IMR-90 (cell line): ENCODE data around the gene GOLT1B. TPM values are rescaled to one million over a fixed set of nuclear protein-coding genes. Genes with fewer than 3 reads are reported as not detected.
A peak's percentile ranks its signal among the peaks of the same experiment; 100 is the strongest.

ENCODE experiments used
- ATAC-seq: fragments of 200-7000 bp; cut with Tn5 transposase; 2 replicates; pipeline ENCODE4 v1.9.1; 2020; ENCODE audit warnings: low read depth, mild to moderate bottlenecking, moderate library complexity
- BruUV-seq: library from RNA; stranded (reverse); fragments of 400-500 nt; replicated peaks from 2 replicates; lab custom pipeline; 2021; lab: Mats Ljungman, UMichigan
- CTCF ChIA-PET: fragments of 300-600 bp; formaldehyde crosslinking; extraction: SDS; loops from one replicate; lab custom pipeline; 2021; ENCODE audit warnings: antibody characterized with exemption; lab: Yijun Ruan, JAX
- POLR2A ChIA-PET: fragments of 300-600 bp; sonication (Branson Sonifier 250); formaldehyde crosslinking; loops from one replicate; lab custom pipeline; 2022; ENCODE audit warnings: antibody characterized with exemption; ENCODE audit not compliant: unreplicated experiment; lab: Charles Lee
- DNase-seq: peaks from one replicate; pipeline ENCODE4 v3.0.0; 2013
- H2AFZ ChIP-seq: replicated peaks from 2 replicates; pipeline ENCODE3; 2013; ENCODE audit warnings: low read length, mild to moderate bottlenecking; ENCODE audit not compliant: poor library complexity
- H2AK5ac ChIP-seq: 2 replicates; pipeline ENCODE4 v1.6.1; 2013; ENCODE audit warnings: low read depth, low read length, inconsistent platforms
- H2AK9ac ChIP-seq: replicated peaks from 2 replicates; pipeline ENCODE3; 2013; ENCODE audit warnings: mild to moderate bottlenecking, low read depth, low read length, moderate library complexity; ENCODE audit not compliant: poor library complexity
- H2BK120ac ChIP-seq: 2 replicates; pipeline ENCODE4 v1.6.1; 2013; ENCODE audit warnings: low read depth, low read length, inconsistent platforms
- H2BK15ac ChIP-seq: 3 replicates; pipeline ENCODE4 v1.6.1; 2013; ENCODE audit warnings: low read depth, low read length, inconsistent platforms
- H2BK20ac ChIP-seq: 2 replicates; pipeline ENCODE4 v1.6.1; 2013; ENCODE audit warnings: low read depth, mild to moderate bottlenecking, inconsistent platforms, low read length, moderate library complexity
- H2BK5ac ChIP-seq: 2 replicates; pipeline ENCODE4 v1.6.1; 2013; ENCODE audit warnings: mild to moderate bottlenecking, low read depth, low read length, inconsistent platforms; ENCODE audit not compliant: poor library complexity, severe bottlenecking
- H3K14ac ChIP-seq: replicated peaks from 2 replicates; pipeline ENCODE4 v1.6.1; 2013; ENCODE audit warnings: low read depth, low read length, inconsistent platforms
- H3K18ac ChIP-seq: 2 replicates; pipeline ENCODE4 v1.6.1; 2013; ENCODE audit warnings: low read depth, low read length, control low read depth
- H3K23ac ChIP-seq: 2 replicates; pipeline ENCODE4 v1.6.1; 2013; ENCODE audit warnings: low read depth, low read length, inconsistent platforms
- H3K27ac ChIP-seq: 2 replicates; pipeline ENCODE4 v1.5.1; 2013; ENCODE audit warnings: mild to moderate bottlenecking, control low read depth, low read length; ENCODE audit not compliant: insufficient read depth
- H3K27me3 ChIP-seq: 2 replicates; pipeline ENCODE4 v1.6.1; 2013; ENCODE audit warnings: low read length; ENCODE audit not compliant: control insufficient read depth, insufficient read depth
- H3K36me3 ChIP-seq: 2 replicates; pipeline ENCODE4 v1.6.1; 2013; ENCODE audit warnings: low read length, mixed read lengths; ENCODE audit not compliant: control insufficient read depth, insufficient read depth
- H3K4ac ChIP-seq: 2 replicates; pipeline ENCODE4 v1.6.1; 2013; ENCODE audit warnings: low read depth, low read length, inconsistent platforms
- H3K4me1 ChIP-seq: 2 replicates; pipeline ENCODE4 v1.6.1; 2013; ENCODE audit warnings: low read length, mixed read lengths; ENCODE audit not compliant: control insufficient read depth, insufficient read depth
- H3K4me2 ChIP-seq: 2 replicates; pipeline ENCODE4 v1.6.1; 2013; ENCODE audit warnings: low read depth, mild to moderate bottlenecking, control low read depth, low read length, moderate library complexity
- H3K4me3 ChIP-seq: 2 replicates; pipeline ENCODE4 v1.5.1; 2013; ENCODE audit warnings: low read depth, mild to moderate bottlenecking, control low read depth, low read length, moderate library complexity; ENCODE audit not compliant: insufficient read depth
- H3K56ac ChIP-seq: 2 replicates; pipeline ENCODE4 v1.6.1; 2013; ENCODE audit warnings: low read length, inconsistent platforms; ENCODE audit not compliant: insufficient read depth; ENCODE audit errors: extremely low read depth
- H3K79me1 ChIP-seq, 2 experiments: 2 replicates each; pipeline ENCODE4 v1.6.1; 2013; ENCODE audit warnings: low read length in 2 of 2, inconsistent platforms in 1 of 2, low read depth in 1 of 2
- H3K9ac ChIP-seq: 2 replicates; pipeline ENCODE4 v1.6.1; 2013; ENCODE audit warnings: low read depth, low read length, control low read depth
- H3K9me1 ChIP-seq: 2 replicates; pipeline ENCODE4 v1.6.1; 2013; ENCODE audit warnings: low read length, inconsistent platforms; ENCODE audit not compliant: insufficient read depth
- H3K9me3 ChIP-seq: 2 replicates; pipeline ENCODE4 v1.6.1; 2013; ENCODE audit warnings: low read length; ENCODE audit not compliant: control insufficient read depth, insufficient read depth
- H4K20me1 ChIP-seq: 2 replicates; pipeline ENCODE4 v1.6.1; 2013; ENCODE audit warnings: low read length, inconsistent platforms; ENCODE audit not compliant: insufficient read depth
- H4K5ac ChIP-seq: 2 replicates; pipeline ENCODE4 v1.6.1; 2013; ENCODE audit warnings: mild to moderate bottlenecking, low read depth, low read length, control low read depth
- H4K8ac ChIP-seq, 2 experiments: 2 replicates each; pipeline ENCODE4 v1.6.1; 2013; ENCODE audit warnings: low read depth in 2 of 2, low read length in 2 of 2, control low read depth in 1 of 2, inconsistent platforms in 1 of 2
- H4K91ac ChIP-seq: 2 replicates; pipeline ENCODE4 v1.6.1; 2013; ENCODE audit warnings: low read depth, low read length, inconsistent platforms; ENCODE audit not compliant: insufficient read depth
- BHLHE40 ChIP-seq: fragments of 150-350 bp; IDR thresholded peaks from 2 replicates; pipeline ENCODE4 v1.6.1; 2016; ENCODE audit warnings: mild to moderate bottlenecking, low read depth, low read length
- CEBPB ChIP-seq: IDR thresholded peaks from 2 replicates; pipeline ENCODE4 v1.6.1; 2012; ENCODE audit warnings: low read depth, low read length, improper control_type of control experiment
- CHD1 ChIP-seq: IDR thresholded peaks from 2 replicates; pipeline ENCODE4 v1.6.1; 2012; ENCODE audit warnings: low read depth, low read length, improper control_type of control experiment
- CTCF ChIP-seq: conservative IDR thresholded peaks from 2 replicates; pipeline ENCODE4 v1.5.1; 2012; ENCODE audit warnings: mild to moderate bottlenecking, low read depth, low read length, improper control_type of control experiment
- ELK1 ChIP-seq: fragments of 150-350 bp; IDR thresholded peaks from 2 replicates; pipeline ENCODE4 v1.6.1; 2016; ENCODE audit warnings: low read depth, mild to moderate bottlenecking, low read length, moderate library complexity, borderline replicate concordance
- FOS ChIP-seq: fragments of 150-350 bp; IDR thresholded peaks from 2 replicates; pipeline ENCODE4 v1.6.1; 2016; ENCODE audit warnings: low read depth, low read length
- MAFK ChIP-seq: IDR thresholded peaks from 2 replicates; pipeline ENCODE4 v1.6.1; 2012; ENCODE audit warnings: low read depth, low read length, improper control_type of control experiment
- MAZ ChIP-seq: IDR thresholded peaks from 2 replicates; pipeline ENCODE4 v1.6.1; 2012; ENCODE audit warnings: low read depth, mild to moderate bottlenecking, low read length, improper control_type of control experiment, moderate library complexity, borderline replicate concordance
- MXI1 ChIP-seq: IDR thresholded peaks from 2 replicates; pipeline ENCODE4 v1.6.1; 2012; ENCODE audit warnings: low read depth, mild to moderate bottlenecking, low read length, moderate library complexity, borderline replicate concordance
- NFE2L2 ChIP-seq: fragments of 150-350 bp; IDR thresholded peaks from 2 replicates; pipeline ENCODE4 v1.6.1; 2016; ENCODE audit warnings: low read depth, mild to moderate bottlenecking, low read length
- POLR2A ChIP-seq: IDR thresholded peaks from 2 replicates; pipeline ENCODE4 v1.6.1; 2012; ENCODE audit warnings: mild to moderate bottlenecking, low read depth, low read length
- RAD21 ChIP-seq: IDR thresholded peaks from 2 replicates; pipeline ENCODE4 v1.6.1; 2012; ENCODE audit warnings: low read length, improper control_type of control experiment
- RCOR1 ChIP-seq: IDR thresholded peaks from 2 replicates; pipeline ENCODE4 v1.6.1; 2012; ENCODE audit warnings: mild to moderate bottlenecking, low read length, improper control_type of control experiment; ENCODE audit not compliant: insufficient replicate concordance
- RFX5 ChIP-seq: IDR thresholded peaks from 2 replicates; pipeline ENCODE4 v1.8.0; 2012; ENCODE audit warnings: low read depth, mild to moderate bottlenecking, low read length, moderate library complexity
- SMC3 ChIP-seq: fragments of 150-350 bp; IDR thresholded peaks from 2 replicates; pipeline ENCODE4 v1.6.1; 2016; ENCODE audit warnings: low read depth, mild to moderate bottlenecking, antibody characterized with exemption, low read length, moderate library complexity
- USF2 ChIP-seq: fragments of 150-350 bp; IDR thresholded peaks from 2 replicates; pipeline ENCODE4 v1.6.1; 2017; ENCODE audit warnings: mild to moderate bottlenecking, antibody characterized with exemption, low read length, low read depth
- WGBS, 2 experiments: methylation state at CpG; one replicate each; pipeline versions ENCODE4 v1.1.5 to v1.1.7; 2013; ENCODE audit warnings: missing lambda C conversion rate in 2 of 2; ENCODE audit not compliant: insufficient read length in 1 of 2; ENCODE audit errors: extremely low coverage in 2 of 2; 5-methylcytosine and 5-hydroxymethylcytosine counted together
- dilution Hi-C: fragments of 300-500 bp; cut with HindIII; formaldehyde crosslinking; loops from one replicate; pipeline ENCODE4 v1.14.3; 2018; ENCODE audit warnings: low sequenced_read_pairs; ENCODE audit not compliant: unreplicated experiment
- in situ Hi-C: fragments of 300-500 bp; cut with MboI; formaldehyde crosslinking; loops from 3 replicates; pipeline ENCODE4 v1.14.3; 2019; ENCODE audit warnings: low sequenced_read_pairs, inconsistent platforms, mixed read lengths
- intact Hi-C: fragments of 100-400 bp; cut with micrococcal nuclease; formaldehyde crosslinking; loops from 2 replicates; pipeline ENCODE4 v1.10.0; 2022
- polyA plus RNA-seq, 3 experiments: library from polyadenylated mRNA; depleted of rRNA; stranded (reverse); fragments of >200 nt; gene quantifications; 2 replicates each; pipeline ENCODE4 v1.2.3, GENCODE V29; 2012; ENCODE audit warnings: low replicate concordance in 1 of 3
- total RNA-seq: library from RNA; depleted of rRNA; stranded (reverse); fragments of >200 nt; gene quantifications from 2 replicates; pipeline ENCODE4 v1.2.3, GENCODE V29; 2012

Gene GOLT1B
- total and polyA plus RNA-seq, 2 of the 4 experiments (the other 2 are of a cell fraction), result 27.2 to 50.5 TPM

- H3K9me1 ChIP-seq, result peaks cover 4% of the 10 kb centered on the region; the same call in 1 of the 2 replicates
- in situ Hi-C loops, result loop anchor here (10.0 kb wide), 1 partner anchor 145 kb away; no protein-coding TSS in a partner anchor
These were observed 1.8 kb upstream of the GOLT1B start for GRCh38 chr12:21499765-21500164.

More at GRCh38 chr12:21499765-21500164, 1.8 kb upstream of the GOLT1B start:
- H2BK15ac ChIP-seq, result no peak overlapping the region
- no peak overlapping the region for H3K27ac ChIP-seq
- H2AK9ac ChIP-seq, result no peak overlapping the region
- no peak for DNase-seq
- no peak for ATAC-seq
- H3K79me1 ChIP-seq, result peaks cover 19 to 51% of the 10 kb centered on the region in 2 experiments
- no peak overlapping the region for H2AK5ac ChIP-seq
- no peak overlapping the region for H3K56ac ChIP-seq
- peaks cover 10% of the 10 kb centered on the region; the same call in 1 of the 2 replicates for H4K20me1 ChIP-seq
- H4K91ac ChIP-seq, result no peak overlapping the region
- H3K4me2 ChIP-seq, result peak overlapping the region; percentile 39; the same call in 1 of the 2 replicates
- no peak overlapping the region for H3K4ac ChIP-seq
- intact Hi-C loops (loop anchor here (5.0 kb wide), 1 partner anchor 158 kb away; the partner anchor contains the start of gene LDHB), dilution Hi-C loops (no loop called here)
- H3K9me3 ChIP-seq, result no peaks in the 10 kb centered on the region
- no peaks in the 10 kb centered on the region for H3K27me3 ChIP-seq
- H3K14ac ChIP-seq, result 0 out of 2 replicates have a peak overlapping the region, but pooled peaks have one; percentile 25
- no peak overlapping the region for H4K8ac ChIP-seq
- no CpG with 5 or more reads among the region's 2 CpGs for WGBS, 2 experiments
- H3K4me3 ChIP-seq, result no peak overlapping the region
- no peak overlapping the region for H4K5ac ChIP-seq
- peaks cover 2% of the 10 kb centered on the region for H3K4me1 ChIP-seq
- H3K23ac ChIP-seq, result peak overlapping the region; percentile 58; the same call in 1 of the 2 replicates
- BruUV-seq, result no TSS peak
- H2BK5ac ChIP-seq, result no peak overlapping the region
- no peak overlapping the region for H2AFZ ChIP-seq
- H2BK120ac ChIP-seq, result no peak overlapping the region
- TF ChIP-seq MXI1 (no peak), CHD1 (no peak), CTCF (no peak), ELK1 (no peak), RAD21 (no peak), BHLHE40 (no peak), RCOR1 (no peak), FOS (no peak), SMC3 (no peak), MAZ (no peak), NFE2L2 (no peak), MAFK (no peak), POLR2A (no peak), RFX5 (no peak), CEBPB (no peak), USF2 (no peak)
- peaks cover 17% of the 10 kb centered on the region for H3K36me3 ChIP-seq
- H2BK20ac ChIP-seq, result no peak overlapping the region
- H3K18ac ChIP-seq, result no peak overlapping the region
- ChIA-PET CTCF (interaction anchor here (0.6 to 1.0 kb wide), 2 partner anchors 181 to 558 kb away, joined by 3 to 4 read pairs; no protein-coding TSS in a partner anchor), POLR2A (no interaction called here)
- H3K9ac ChIP-seq, result no peak overlapping the region
